SK-N-MC (cell line): ENCODE data around the gene RALGAPA1.
"Not testable (repeated sequence)": the region's sequence is repeated elsewhere in the genome, so short reads cannot be mapped to it uniquely, and the experiment has no call there.

ENCODE experiments used
- EZH2 ChIP-seq: fragments of 200-600 bp; sonication (generic); IDR thresholded peaks from one replicate; pipeline ENCODE4 v1.6.1; 2017; ENCODE audit warnings: antibody characterized with exemption
- FOXP2 ChIP-seq: optimal IDR thresholded peaks from 2 replicates; pipeline ENCODE3; 2011; ENCODE audit warnings: mild to moderate bottlenecking, moderate library complexity; ENCODE audit not compliant: insufficient read depth; ENCODE audit errors: extremely low read length, control extremely low read depth
- POLR2AphosphoS5 ChIP-seq: IDR thresholded peaks from 2 replicates; pipeline ENCODE4 v1.6.1; 2012; ENCODE audit warnings: mild to moderate bottlenecking, low read depth, low read length, borderline replicate concordance

DNA sequence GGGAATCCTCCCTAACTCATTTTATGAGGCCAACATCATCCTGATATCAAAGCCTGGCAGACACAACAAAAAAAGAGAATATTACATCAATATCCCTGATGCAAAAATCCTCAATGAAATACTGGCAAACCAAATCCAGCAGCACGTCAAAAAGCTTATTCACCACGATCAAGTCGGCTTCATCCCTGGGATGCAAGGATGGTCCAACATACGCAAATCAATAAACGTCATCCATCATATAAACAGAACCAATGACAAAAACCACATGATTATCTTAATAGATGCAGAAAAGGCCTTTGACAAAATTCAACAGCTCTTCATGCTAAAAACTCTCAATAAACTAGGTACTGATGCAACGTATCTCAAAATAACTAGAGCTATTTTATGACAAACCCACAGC, 189.1 kb downstream of the RALGAPA1 start:
- TF ChIP-seq POLR2AphosphoS5, EZH2, FOXP2: not testable (repeated sequence)
